Measurements from ENCODE around the gene ALG5.

DNA sequence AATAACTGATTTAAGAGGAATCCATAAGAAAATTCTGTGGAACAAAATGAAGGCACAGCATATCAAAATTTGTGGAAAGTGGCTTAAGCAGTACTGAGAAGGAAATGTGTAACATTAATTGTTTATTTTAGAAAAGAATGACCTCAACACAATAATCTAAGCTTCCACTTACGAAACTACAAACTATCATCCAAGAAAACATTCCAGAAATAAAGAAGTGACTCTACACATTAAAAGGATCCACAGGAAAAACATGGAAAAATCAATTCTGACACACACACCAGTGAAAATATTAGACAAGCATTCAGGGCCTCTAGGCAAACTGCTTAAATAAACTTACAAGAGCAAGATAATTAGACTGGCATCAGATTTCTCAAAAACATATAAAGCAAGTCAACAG is 15.5 kb upstream of the ALG5 start:
- TF ChIP-seq, protein P1, sequence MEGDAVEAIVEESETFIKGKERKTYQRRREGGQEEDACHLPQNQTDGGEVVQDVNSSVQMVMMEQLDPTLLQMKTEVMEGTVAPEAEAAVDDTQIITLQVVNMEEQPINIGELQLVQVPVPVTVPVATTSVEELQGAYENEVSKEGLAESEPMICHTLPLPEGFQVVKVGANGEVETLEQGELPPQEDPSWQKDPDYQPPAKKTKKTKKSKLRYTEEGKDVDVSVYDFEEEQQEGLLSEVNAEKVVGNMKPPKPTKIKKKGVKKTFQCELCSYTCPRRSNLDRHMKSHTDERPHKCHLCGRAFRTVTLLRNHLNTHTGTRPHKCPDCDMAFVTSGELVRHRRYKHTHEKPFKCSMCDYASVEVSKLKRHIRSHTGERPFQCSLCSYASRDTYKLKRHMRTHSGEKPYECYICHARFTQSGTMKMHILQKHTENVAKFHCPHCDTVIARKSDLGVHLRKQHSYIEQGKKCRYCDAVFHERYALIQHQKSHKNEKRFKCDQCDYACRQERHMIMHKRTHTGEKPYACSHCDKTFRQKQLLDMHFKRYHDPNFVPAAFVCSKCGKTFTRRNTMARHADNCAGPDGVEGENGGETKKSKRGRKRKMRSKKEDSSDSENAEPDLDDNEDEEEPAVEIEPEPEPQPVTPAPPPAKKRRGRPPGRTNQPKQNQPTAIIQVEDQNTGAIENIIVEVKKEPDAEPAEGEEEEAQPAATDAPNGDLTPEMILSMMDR (IDR thresholded peaks at IDR 0.05), result no peak
- TF ChIP-seq POLR2AphosphoS5 (IDR thresholded peaks at IDR 0.05; ENCODE audit: insufficient read depth in 1 of 2, low read depth in 1 of 2) (no peak), POLR2A (IDR thresholded peaks at IDR 0.05) (no peak)

Data from vagina (tissue), 2 donors.